ENCODE results near the gene DDR2.

DNA sequence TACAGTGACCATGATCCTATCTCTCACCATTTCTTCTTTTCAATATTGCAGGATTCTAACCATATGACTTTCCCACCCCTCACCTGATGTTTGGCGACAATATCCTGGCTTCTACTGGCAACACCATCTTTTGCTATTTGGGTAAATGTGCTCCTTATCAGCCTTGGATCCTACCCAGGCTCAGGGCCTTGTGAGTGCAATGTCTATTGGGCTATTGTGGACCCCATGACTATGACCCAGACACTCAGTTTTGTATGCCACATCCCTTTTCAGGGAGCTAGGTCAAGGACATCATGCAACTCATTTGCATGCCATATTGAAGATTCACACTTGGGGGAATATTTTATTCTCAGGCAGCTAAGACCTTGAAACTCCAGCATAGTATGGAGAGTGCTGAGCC is 67.9 kb downstream of the DDR2 start:
- TF ChIP-seq, protein P1, sequence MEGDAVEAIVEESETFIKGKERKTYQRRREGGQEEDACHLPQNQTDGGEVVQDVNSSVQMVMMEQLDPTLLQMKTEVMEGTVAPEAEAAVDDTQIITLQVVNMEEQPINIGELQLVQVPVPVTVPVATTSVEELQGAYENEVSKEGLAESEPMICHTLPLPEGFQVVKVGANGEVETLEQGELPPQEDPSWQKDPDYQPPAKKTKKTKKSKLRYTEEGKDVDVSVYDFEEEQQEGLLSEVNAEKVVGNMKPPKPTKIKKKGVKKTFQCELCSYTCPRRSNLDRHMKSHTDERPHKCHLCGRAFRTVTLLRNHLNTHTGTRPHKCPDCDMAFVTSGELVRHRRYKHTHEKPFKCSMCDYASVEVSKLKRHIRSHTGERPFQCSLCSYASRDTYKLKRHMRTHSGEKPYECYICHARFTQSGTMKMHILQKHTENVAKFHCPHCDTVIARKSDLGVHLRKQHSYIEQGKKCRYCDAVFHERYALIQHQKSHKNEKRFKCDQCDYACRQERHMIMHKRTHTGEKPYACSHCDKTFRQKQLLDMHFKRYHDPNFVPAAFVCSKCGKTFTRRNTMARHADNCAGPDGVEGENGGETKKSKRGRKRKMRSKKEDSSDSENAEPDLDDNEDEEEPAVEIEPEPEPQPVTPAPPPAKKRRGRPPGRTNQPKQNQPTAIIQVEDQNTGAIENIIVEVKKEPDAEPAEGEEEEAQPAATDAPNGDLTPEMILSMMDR (conservative IDR thresholded peaks at IDR 0.05; ENCODE audit: low read length), result no peak
- TF ChIP-seq EZH2phosphoT487 (IDR thresholded peaks at IDR 0.05; ENCODE audit: borderline replicate concordance, low read depth, low read length), result no peak

All from OCI-LY7 (cell line).